ENCODE data around the gene RFC3.

DNA sequence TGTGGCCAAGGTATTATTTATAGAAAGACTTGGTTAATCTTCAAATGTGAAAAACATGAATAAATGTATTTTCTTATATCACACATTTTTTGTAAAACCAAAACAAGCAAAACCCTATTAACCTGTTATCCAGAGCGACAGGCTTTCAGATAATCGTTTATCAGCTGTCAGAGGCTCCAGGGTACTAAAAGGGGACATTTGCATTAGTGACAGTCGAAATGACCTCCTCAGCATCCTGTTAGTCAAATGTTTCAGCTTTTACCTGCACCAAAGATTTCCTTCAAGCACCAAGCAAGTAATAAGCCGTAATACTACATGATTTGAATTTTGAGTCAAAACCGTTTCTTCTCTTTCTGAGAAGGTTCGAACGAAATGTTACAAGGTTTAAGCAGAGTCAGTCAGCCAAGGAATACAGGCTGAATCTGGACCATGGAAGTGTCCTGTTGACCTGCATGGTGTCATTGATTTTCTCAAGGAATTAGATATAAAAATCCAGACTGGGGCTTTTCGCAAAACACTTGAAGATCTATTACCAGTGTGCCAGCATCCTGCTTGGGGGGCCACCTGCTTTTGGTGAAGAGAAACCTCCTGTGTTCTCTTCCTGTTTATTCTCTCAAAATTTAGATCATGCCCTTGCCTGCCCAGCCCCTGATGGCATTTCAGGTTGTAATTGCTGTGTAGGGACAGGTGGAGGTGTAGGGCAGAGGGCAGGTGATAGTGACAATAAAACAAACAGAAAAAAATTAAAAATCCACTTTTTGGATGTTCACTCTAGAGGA, 11.3 kb upstream of the RFC3 start:
- TF ChIP-seq POLR2AphosphoS5 (IDR thresholded peaks at IDR 0.05) (no peak), CTCF (IDR thresholded peaks at IDR 0.05) (no peak), POLR2A (IDR thresholded peaks at IDR 0.05) (no peak)
